ENCODE measurements around the gene GRIK3.
A peak's percentile ranks its signal among the peaks of the same experiment; 100 is the strongest.

GRIK3 gene

GRCh38 chr1:36990928-36991327, 43.4 kb downstream of the GRIK3 start:
- no peak overlapping the region for H3K27ac ChIP-seq (ENCODE audit: extremely low read depth, low read depth, low read length)
- no peaks in the 10 kb centered on the region for H3K36me3 ChIP-seq (ENCODE audit: control insufficient read depth in 2 of 2, insufficient read depth in 1 of 2, low read length in 2 of 2)
- POLR2A ChIA-PET, result no interaction called here
- TF ChIP-seq ZNF37A (tag by site-specific recombination; IDR thresholded peaks at IDR 0.05) (no peak), ZSCAN4 (tag by site-specific recombination; IDR thresholded peaks at IDR 0.05) (no peak), GLIS2 (tag by site-specific recombination; IDR thresholded peaks at IDR 0.05) (no peak), ZNF600 (tag by site-specific recombination; IDR thresholded peaks at IDR 0.05) (no peak), ZNF561 (tag by site-specific recombination; IDR thresholded peaks at IDR 0.05; ENCODE audit: borderline replicate concordance) (no peak), ZNF514 (tag by site-specific recombination; IDR thresholded peaks at IDR 0.05) (no peak), GLIS1 (tag by site-specific recombination; IDR thresholded peaks at IDR 0.05) (no peak), ZNF654 (tag by site-specific recombination; IDR thresholded peaks at IDR 0.05; ENCODE audit: low read depth) (no peak), CTCF (tag by site-specific recombination; IDR thresholded peaks at IDR 0.05) (no peak)
- no peaks in the 10 kb centered on the region for H3K9me3 ChIP-seq (ENCODE audit: control insufficient read depth, insufficient read depth, low read depth, low read length)
- CTCF ChIA-PET, result no interaction called here
- H3K4me1 ChIP-seq (ENCODE audit: control insufficient read depth, insufficient read depth, low read length), result no peaks in the 10 kb centered on the region
- H3K4me3 ChIP-seq (ENCODE audit: low read depth, low read length), result no peak overlapping the region

- Histone ChIP-seq H3K9me3 (ENCODE audit: control insufficient read depth, insufficient read depth, low read depth, low read length) (no peaks in the 10 kb centered on the region), H3K4me3 (ENCODE audit: low read depth, low read length) (no peak overlapping the region), H3K36me3 (ENCODE audit: control insufficient read depth in 2 of 2, insufficient read depth in 1 of 2, low read length in 2 of 2) (no peaks in the 10 kb centered on the region), H3K4me1 (ENCODE audit: control insufficient read depth, insufficient read depth, low read length) (no peaks in the 10 kb centered on the region), H3K27ac (ENCODE audit: extremely low read depth, low read depth, low read length) (no peak overlapping the region)
- ChIA-PET POLR2A (no interaction called here), CTCF (no interaction called here)
- TF ChIP-seq ZNF791 (tag by site-specific recombination; IDR thresholded peaks at IDR 0.05), result no peak
- TF ChIP-seq ZNF214 (tag by site-specific recombination; IDR thresholded peaks at IDR 0.05; ENCODE audit: borderline replicate concordance), result no peak
- no peak for TF ChIP-seq TCF7L2 (IDR thresholded peaks at IDR 0.05; ENCODE audit: borderline replicate concordance, low read depth, low read length)
- no peak for TF ChIP-seq ZNF639 (tag by site-specific recombination; IDR thresholded peaks at IDR 0.05)
- no peak for TF ChIP-seq ZNF18 (tag by site-specific recombination; IDR thresholded peaks at IDR 0.05)
- TF ChIP-seq ZNF677 (tag by site-specific recombination; IDR thresholded peaks at IDR 0.05), result no peak
- no peak for TF ChIP-seq KLF7 (tag by site-specific recombination; IDR thresholded peaks at IDR 0.05; ENCODE audit: borderline replicate concordance)
- no peak for TF ChIP-seq ZNF645 (tag by site-specific recombination; IDR thresholded peaks at IDR 0.05)
- TF ChIP-seq ZNF560 (tag by site-specific recombination; IDR thresholded peaks at IDR 0.05; ENCODE audit: borderline replicate concordance), result no peak
- no peak for TF ChIP-seq ZNF169 (tag by site-specific recombination; IDR thresholded peaks at IDR 0.05)
- TF ChIP-seq ZNF501 (tag by site-specific recombination; IDR thresholded peaks at IDR 0.05), result no peak
- no peak for TF ChIP-seq ZNF549 (tag by site-specific recombination; IDR thresholded peaks at IDR 0.05)
- TF ChIP-seq ZNF175 (tag by site-specific recombination; IDR thresholded peaks at IDR 0.05), result no peak
- TF ChIP-seq ZNF10 (tag by site-specific recombination; IDR thresholded peaks at IDR 0.05), result no peak
- TF ChIP-seq KLF17 (tag by site-specific recombination; IDR thresholded peaks at IDR 0.05), result 0 out of 2 replicates have a peak, but pooled peaks have one; percentile 7
- no peak for TF ChIP-seq ZNF19 (tag by site-specific recombination; IDR thresholded peaks at IDR 0.05; ENCODE audit: low read depth)
- TF ChIP-seq EGR2 (tag by site-specific recombination; IDR thresholded peaks at IDR 0.05; ENCODE audit: low read depth), result peak; percentile 30; the same call in 1 of the 2 replicates
- no peak for TF ChIP-seq BCL6B (tag by site-specific recombination; IDR thresholded peaks at IDR 0.05)
Observed at GRCh38 chr1:36989241-36989640, 45.1 kb downstream of the GRIK3 start.
